GM13977 (cell line): Measurements from ENCODE around the gene RNF186.

Source experiments
- DNase-seq: peaks from one replicate; pipeline ENCODE4 v3.0.0; 2012; ENCODE audit warnings: low spot score
- CTCF ChIP-seq: IDR thresholded peaks from 2 replicates; pipeline ENCODE4 v1.5.1; 2012; ENCODE audit warnings: mild to moderate bottlenecking, control low read depth; ENCODE audit not compliant: insufficient read depth; ENCODE audit errors: extremely low read depth, missing control alignments
- in situ Hi-C: fragments of 300-500 bp; cut with MboI; formaldehyde crosslinking; loops from one replicate; pipeline ENCODE4 v1.12.0; 2022; ENCODE audit warnings: low sequenced_read_pairs, low pct_unique_long_range_greater_than_20kb, mixed read lengths, inconsistent platforms; ENCODE audit not compliant: unreplicated experiment

The RNF186 gene

DNA sequence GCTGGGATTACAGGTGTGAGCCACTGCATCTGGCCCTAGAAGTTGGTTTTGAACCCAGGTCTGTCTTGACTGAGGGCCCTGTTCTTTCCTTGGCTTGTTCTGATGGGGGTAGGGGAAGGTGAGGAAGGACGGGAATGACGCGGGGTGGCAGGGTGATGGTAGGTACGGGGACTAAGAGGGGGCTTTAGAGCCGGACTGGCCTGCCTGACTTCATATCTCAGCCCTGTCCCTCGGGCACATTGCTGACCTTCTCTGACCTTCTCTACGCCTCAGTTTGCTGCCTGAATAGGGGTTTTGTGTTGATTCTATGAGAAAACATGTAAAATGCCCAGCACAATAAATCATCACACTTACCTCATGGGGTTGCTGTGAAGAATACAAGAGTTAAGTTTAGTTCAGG is 6.7 kb downstream of the RNF186 start:
- no peak for DNase-seq
- no peak for TF ChIP-seq CTCF
- in situ Hi-C loops, result no loop called here

DNA sequence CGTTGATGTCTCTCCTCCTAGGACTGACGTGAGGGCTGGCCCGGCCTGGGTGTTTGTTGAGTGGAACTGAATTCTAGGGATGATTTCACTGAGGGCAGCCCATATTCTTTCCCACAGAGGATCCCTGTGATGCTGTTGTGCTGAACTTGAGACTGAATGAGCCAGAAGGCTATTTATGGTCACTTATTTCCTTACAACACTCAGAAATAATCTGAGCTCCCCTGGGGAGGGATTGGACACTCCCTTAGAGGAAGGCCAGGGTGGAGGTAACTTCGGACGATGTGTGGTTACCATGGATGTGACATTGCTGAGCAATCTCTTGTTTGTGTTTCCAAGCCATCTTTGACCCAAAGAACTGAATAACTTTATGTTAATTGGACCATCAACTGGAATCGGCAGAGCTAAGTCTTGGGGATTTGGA is 10.2 kb downstream of the RNF186 start:
- in situ Hi-C loops, result no loop called here
- no peak for TF ChIP-seq CTCF
- DNase-seq, result no peak

DNA sequence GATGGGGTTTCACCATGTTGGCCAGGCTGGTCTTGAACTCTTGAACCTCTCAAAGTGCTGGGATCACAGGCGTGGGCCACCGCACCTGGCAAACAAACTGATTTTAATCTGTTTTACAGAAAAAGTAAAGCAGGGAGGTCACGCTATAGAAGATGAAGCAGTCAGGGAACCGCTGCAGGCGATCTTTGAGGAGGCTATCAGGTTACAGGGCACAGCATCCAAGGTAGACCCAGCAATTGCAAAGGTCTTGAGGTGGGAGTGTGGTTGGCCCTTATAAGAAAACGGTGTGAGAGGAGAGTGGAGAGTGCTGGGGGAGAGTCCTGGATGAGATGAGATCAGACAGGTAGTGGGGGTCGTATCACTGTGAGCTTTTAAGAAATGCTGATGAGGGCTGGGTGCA is 12.8 kb downstream of the RNF186 start:
- in situ Hi-C loops, result no loop called here
- DNase-seq, result no peak
- TF ChIP-seq CTCF, result no peak

GRCh38 chr1:19800076-19800804 is 14.8 kb downstream of the RNF186 start:
- no peak for TF ChIP-seq CTCF
- DNase-seq, result peak; percentile 75
- in situ Hi-C loops, result no loop called here

DNA sequence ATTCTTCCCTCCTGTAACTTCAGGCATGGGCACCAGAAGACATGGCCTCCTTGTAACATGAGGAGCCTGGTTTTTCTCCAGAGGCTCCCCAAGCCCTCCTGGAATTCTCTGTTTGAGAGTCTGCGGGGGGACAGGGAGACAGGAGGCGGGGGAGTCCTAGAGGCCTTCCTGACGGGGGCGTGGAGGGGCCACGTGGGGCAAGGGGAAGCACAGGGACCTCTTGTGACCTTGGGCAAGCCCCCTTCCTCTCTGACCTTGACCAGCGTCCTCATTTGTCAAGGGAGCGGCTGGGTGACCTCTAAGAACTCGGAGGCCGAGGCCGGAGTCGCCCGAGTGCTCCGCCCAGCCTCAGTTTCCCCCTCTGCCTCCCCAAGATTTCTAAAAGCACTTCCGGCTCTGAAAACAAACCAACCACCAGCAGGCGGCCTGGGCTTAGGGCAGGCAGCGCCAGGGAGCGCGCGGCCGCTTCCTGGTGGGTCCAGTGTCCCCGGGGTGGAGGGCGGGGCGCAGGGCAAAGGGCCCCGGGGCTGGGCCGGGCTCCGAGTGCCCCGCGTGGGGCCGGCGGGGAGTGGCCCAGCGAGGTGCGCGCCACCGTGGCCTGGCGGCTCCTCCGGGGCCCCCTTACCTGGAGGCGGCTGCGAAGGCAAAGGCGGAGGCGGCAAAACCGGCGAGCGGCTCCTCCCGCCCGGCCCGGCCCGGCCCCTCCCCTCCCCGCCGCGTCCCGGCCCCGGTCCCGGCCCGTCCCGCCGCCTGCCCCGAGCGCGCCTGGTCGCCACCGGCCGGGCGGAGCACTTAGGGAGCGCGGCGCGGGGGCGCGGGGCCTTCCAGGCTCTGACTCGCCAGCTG is 15.6 kb downstream of the RNF186 start, which contains the start of gene TMCO4:
Gene TMCO4 (minus strand): TSS at position 687 of the 846 bp plus-strand sequence. CDS start 19,158 bp downstream, outside the sequence.
- in situ Hi-C loops, result no loop called here
- TF ChIP-seq CTCF, result peak; percentile 26
- DNase-seq, result peak; percentile 75

GRCh38 chr1:19798486-19799229 is 16.4 kb downstream of the RNF186 start:
- DNase-seq, result no peak
- TF ChIP-seq CTCF, result no peak
- in situ Hi-C loops, result no loop called here
